H9 (cell line): ENCODE results near the gene TESK2. TPM values are rescaled to one million over a fixed set of nuclear protein-coding genes. Genes with fewer than 3 reads are reported as not detected.

Source experiments
- DNase-seq: peaks from one replicate; pipeline ENCODE4 v3.0.0-alpha.2; 2017
- H2AFZ ChIP-seq: one replicate; pipeline ENCODE4 v1.6.1; 2013; ENCODE audit warnings: mild to moderate bottlenecking, low read length, control low read depth, moderate library complexity
- H2AK5ac ChIP-seq: 2 replicates; pipeline ENCODE4 v1.6.1; 2013; ENCODE audit warnings: low read length, control low read depth, mixed read lengths; ENCODE audit not compliant: insufficient read length
- H2BK120ac ChIP-seq: one replicate; pipeline ENCODE4 v1.6.1; 2013; ENCODE audit warnings: low read depth, mild to moderate bottlenecking, low read length, control low read depth, inconsistent platforms; ENCODE audit not compliant: poor library complexity, severe bottlenecking
- H2BK12ac ChIP-seq: 2 replicates; pipeline ENCODE4 v1.6.1; 2013; ENCODE audit warnings: low read length, control low read depth, mixed read lengths, low read depth; ENCODE audit not compliant: insufficient read length
- H2BK15ac ChIP-seq: 2 replicates; pipeline ENCODE4 v1.6.1; 2013; ENCODE audit warnings: low read depth, low read length, control low read depth
- H2BK20ac ChIP-seq: one replicate; pipeline ENCODE4 v1.6.1; 2013; ENCODE audit warnings: low read depth, mild to moderate bottlenecking, low read length, control low read depth, inconsistent platforms; ENCODE audit not compliant: poor library complexity, severe bottlenecking
- H2BK5ac ChIP-seq: 2 replicates; pipeline ENCODE4 v1.6.1; 2013; ENCODE audit warnings: low read length, control low read depth, mixed read lengths; ENCODE audit not compliant: insufficient read length
- H3K14ac ChIP-seq: 2 replicates; pipeline ENCODE4 v1.6.1; 2013; ENCODE audit warnings: low read length, control low read depth; ENCODE audit not compliant: insufficient read depth
- H3K18ac ChIP-seq: 2 replicates; pipeline ENCODE4 v1.6.1; 2013; ENCODE audit warnings: low read depth, mild to moderate bottlenecking, mixed read lengths, low read length, control low read depth; ENCODE audit not compliant: insufficient read length
- H3K23ac ChIP-seq: 2 replicates; pipeline ENCODE4 v1.6.1; 2013; ENCODE audit warnings: low read length, control low read depth, mixed read lengths, low read depth; ENCODE audit not compliant: insufficient read length
- H3K23me2 ChIP-seq: 2 replicates; pipeline ENCODE4 v1.6.1; 2013; ENCODE audit warnings: low read depth, mild to moderate bottlenecking, mixed read lengths, low read length, control low read depth; ENCODE audit not compliant: insufficient read length, poor library complexity, severe bottlenecking
- H3K27ac ChIP-seq: 2 replicates; pipeline ENCODE4 v1.5.1; 2013; ENCODE audit warnings: low read length, control low read depth, mixed read lengths, low read depth; ENCODE audit not compliant: insufficient read length
- H3K27me3 ChIP-seq: 2 replicates; pipeline ENCODE4 v1.6.1; 2013; ENCODE audit warnings: low read length, control low read depth, inconsistent platforms; ENCODE audit not compliant: insufficient read depth
- H3K4ac ChIP-seq: 2 replicates; pipeline ENCODE4 v1.6.1; 2013; ENCODE audit warnings: low read depth, mild to moderate bottlenecking, control low read depth, inconsistent platforms, low read length, moderate library complexity
- H3K4me1 ChIP-seq: 2 replicates; pipeline ENCODE4 v1.6.1; 2013; ENCODE audit warnings: low read length, control low read depth, inconsistent platforms; ENCODE audit not compliant: insufficient read depth
- H3K4me2 ChIP-seq: 2 replicates; pipeline ENCODE4 v1.6.1; 2013; ENCODE audit warnings: low read length, control low read depth, mixed read lengths; ENCODE audit not compliant: insufficient read length, insufficient read depth
- H3K56ac ChIP-seq: 2 replicates; pipeline ENCODE4 v1.6.1; 2013; ENCODE audit warnings: low read depth, mild to moderate bottlenecking, mixed read lengths, low read length, control low read depth; ENCODE audit not compliant: insufficient read length
- H3K79me1 ChIP-seq: 2 replicates; pipeline ENCODE4 v1.6.1; 2013; ENCODE audit warnings: low read depth, mild to moderate bottlenecking, moderate library complexity, low read length, control low read depth, inconsistent platforms; ENCODE audit not compliant: insufficient read depth, poor library complexity, severe bottlenecking
- H3K79me2 ChIP-seq: 2 replicates; pipeline ENCODE4 v1.6.1; 2013; ENCODE audit warnings: low read length, control low read depth, inconsistent platforms; ENCODE audit not compliant: insufficient read depth
- H3K9ac ChIP-seq: 2 replicates; pipeline ENCODE4 v1.6.1; 2013; ENCODE audit warnings: low read length, control low read depth, mixed read lengths; ENCODE audit not compliant: insufficient read length; ENCODE audit errors: extremely low read depth
- H3K9me3 ChIP-seq: one replicate; pipeline ENCODE4 v1.6.1; 2013; ENCODE audit warnings: low read depth, low read length, inconsistent platforms; ENCODE audit not compliant: control insufficient read depth
- H3T11ph ChIP-seq: one replicate; pipeline ENCODE4 v1.6.1; 2013; ENCODE audit warnings: mild to moderate bottlenecking, low read length, control low read depth, inconsistent platforms
- H4K20me1 ChIP-seq: one replicate; pipeline ENCODE4 v1.6.1; 2013; ENCODE audit not compliant: control insufficient read depth, insufficient read length, insufficient read depth
- H4K5ac ChIP-seq: 2 replicates; pipeline ENCODE4 v1.6.1; 2013; ENCODE audit warnings: low read depth, mild to moderate bottlenecking, mixed read lengths, low read length, control low read depth; ENCODE audit not compliant: insufficient read length
- H4K8ac ChIP-seq: replicated peaks from 2 replicates; pipeline ENCODE4 v1.6.1; 2013; ENCODE audit warnings: low read length, control low read depth, mixed read lengths, low read depth; ENCODE audit not compliant: insufficient read length
- H4K91ac ChIP-seq: 2 replicates; pipeline ENCODE4 v1.6.1; 2013; ENCODE audit warnings: low read depth, mild to moderate bottlenecking, moderate library complexity, mixed read lengths, low read length, control low read depth; ENCODE audit not compliant: insufficient read length
- H3K27ac Mint-ChIP-seq, 3 experiments: 2 replicates in 2 of 3; 3 replicates in 1 of 3; pipeline ENCODE4 v1.8.0; 2020 to 2021; ENCODE audit warnings: mixed read lengths in 3 of 3, mild to moderate bottlenecking in 1 of 3, moderate library complexity in 1 of 3
- H3K27me3 Mint-ChIP-seq: 2 replicates; pipeline ENCODE4 v1.8.0; 2021; ENCODE audit warnings: low read depth, mild to moderate bottlenecking, moderate library complexity, mixed read lengths
- H3K36me3 Mint-ChIP-seq, 3 experiments: 2 replicates in 2 of 3; 3 replicates in 1 of 3; pipeline ENCODE4 v1.8.0; 2020 to 2021; ENCODE audit warnings: low read depth in 3 of 3, mixed read lengths in 3 of 3; ENCODE audit not compliant: insufficient read depth in 1 of 3
- H3K4me1 Mint-ChIP-seq, 2 experiments: 2 replicates each; pipeline ENCODE4 v1.8.0; 2020; ENCODE audit warnings: mixed read lengths in 2 of 2
- H3K4me3 Mint-ChIP-seq, 2 experiments: 2 replicates in 1 of 2; 3 replicates in 1 of 2; pipeline ENCODE4 v1.8.0; 2020 to 2021; ENCODE audit warnings: mild to moderate bottlenecking in 2 of 2, mixed read lengths in 2 of 2, moderate library complexity in 1 of 2
- H3K9me3 Mint-ChIP-seq, 2 experiments: 2 replicates in 1 of 2; 3 replicates in 1 of 2; pipeline ENCODE4 v1.8.0; 2020; ENCODE audit warnings: mild to moderate bottlenecking in 2 of 2, mixed read lengths in 2 of 2, moderate library complexity in 1 of 2
- WGBS: extraction: QIAGEN DNeasy Blood & Tissue Kit; methylation state at CpG from one replicate; pipeline ENCODE4 v1.1.7; 2013; ENCODE audit warnings: missing lambda C conversion rate, low lambda C conversion rate, mixed read lengths; ENCODE audit not compliant: insufficient read length; ENCODE audit errors: extremely low coverage; 5-methylcytosine and 5-hydroxymethylcytosine counted together
- total RNA-seq: library from RNA; stranded (reverse); gene quantifications from 2 replicates; pipeline ENCODE4 v1.2.1, GENCODE V29; 2021
- TF ChIP-seq, protein P1 (sequence below): fragments of 200-600 bp; sonication (generic); conservative IDR thresholded peaks from 3 replicates; pipeline ENCODE4 v1.8.0; 2021; ENCODE audit warnings: antibody characterized with exemption, mild to moderate bottlenecking

The TESK2 gene
- total RNA-seq, 1 experiment from 2014 or later, result 7.2 TPM

DNA sequence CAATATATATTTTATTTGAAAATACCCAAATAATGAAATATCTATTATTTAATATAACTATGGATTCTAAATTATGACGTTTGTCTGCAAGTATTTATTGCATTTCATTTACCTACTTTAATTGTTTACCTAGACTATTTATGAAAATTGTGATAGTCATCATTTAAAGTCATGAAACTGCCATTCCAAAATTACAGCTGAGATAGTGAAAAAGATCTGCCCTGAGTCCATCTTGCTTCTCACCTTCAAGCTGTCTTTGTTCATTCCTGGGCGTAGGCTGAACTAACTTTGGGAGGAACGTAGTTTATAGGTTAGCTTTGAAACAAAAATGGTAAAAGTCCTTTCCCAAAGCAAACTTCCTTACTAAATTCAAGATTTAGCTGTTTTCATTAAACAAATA lies 176.7 kb downstream of the TESK2 start:
- H3K9me3 Mint-ChIP-seq, result peaks cover 0 to 5% of the 10 kb centered on the region in 2 experiments; a peak in 4 of 5 replicates

More for the DNA sequence above, 176.7 kb downstream of the TESK2 start:
- Histone ChIP-seq H2BK5ac (no peak overlapping the region), H2AK5ac (no peak overlapping the region), H4K91ac (no peak overlapping the region), H2BK15ac (no peak overlapping the region), H3K79me1 (no peaks in the 10 kb centered on the region), H4K5ac (no peak overlapping the region), H2BK20ac (no peak overlapping the region), H3K79me2 (no peaks in the 10 kb centered on the region), H3K4me2 (no peak overlapping the region), H2AFZ (no peak overlapping the region), H2BK12ac (no peak overlapping the region), H3K9ac (no peak overlapping the region), H3K56ac (no peak overlapping the region), H3K23me2 (no peaks in the 10 kb centered on the region), H3K4me1 (no peaks in the 10 kb centered on the region), H3K4ac (no peak overlapping the region), H4K8ac (no peak overlapping the region), H3K27ac (no peak overlapping the region), H3K27me3 (no peaks in the 10 kb centered on the region), H3K9me3 (no peaks in the 10 kb centered on the region), H3T11ph (no peak overlapping the region), H3K14ac (no peak overlapping the region), H4K20me1 (no peaks in the 10 kb centered on the region), H2BK120ac (no peak overlapping the region), H3K23ac (no peak overlapping the region), H3K18ac (no peak overlapping the region)
- WGBS, result no CpG with 5 or more reads among the region's 3 CpGs
- Mint-ChIP-seq H3K27ac (no peak overlapping the region), H3K4me3 (no peak overlapping the region), H3K4me1 (peaks cover 0 to 2% of the 10 kb centered on the region in 2 experiments; a peak in 2 of 4 replicates), H3K36me3 (peaks cover 0 to 3% (median 0%) of the 10 kb centered on the region in 3 experiments; a peak in 2 of 7 replicates), H3K27me3 (no peaks in the 10 kb centered on the region)
- TF ChIP-seq, protein P1, sequence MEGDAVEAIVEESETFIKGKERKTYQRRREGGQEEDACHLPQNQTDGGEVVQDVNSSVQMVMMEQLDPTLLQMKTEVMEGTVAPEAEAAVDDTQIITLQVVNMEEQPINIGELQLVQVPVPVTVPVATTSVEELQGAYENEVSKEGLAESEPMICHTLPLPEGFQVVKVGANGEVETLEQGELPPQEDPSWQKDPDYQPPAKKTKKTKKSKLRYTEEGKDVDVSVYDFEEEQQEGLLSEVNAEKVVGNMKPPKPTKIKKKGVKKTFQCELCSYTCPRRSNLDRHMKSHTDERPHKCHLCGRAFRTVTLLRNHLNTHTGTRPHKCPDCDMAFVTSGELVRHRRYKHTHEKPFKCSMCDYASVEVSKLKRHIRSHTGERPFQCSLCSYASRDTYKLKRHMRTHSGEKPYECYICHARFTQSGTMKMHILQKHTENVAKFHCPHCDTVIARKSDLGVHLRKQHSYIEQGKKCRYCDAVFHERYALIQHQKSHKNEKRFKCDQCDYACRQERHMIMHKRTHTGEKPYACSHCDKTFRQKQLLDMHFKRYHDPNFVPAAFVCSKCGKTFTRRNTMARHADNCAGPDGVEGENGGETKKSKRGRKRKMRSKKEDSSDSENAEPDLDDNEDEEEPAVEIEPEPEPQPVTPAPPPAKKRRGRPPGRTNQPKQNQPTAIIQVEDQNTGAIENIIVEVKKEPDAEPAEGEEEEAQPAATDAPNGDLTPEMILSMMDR, result no peak
- DNase-seq, result no peak
